Stimulated activated CD8-positive, alpha-beta memory T cell treated with anti-CD3 and anti-CD28 coated beads, Interleukin-4, amount 100 ng/mL, for 1 hour (primary cell): ENCODE measurements around the gene DPP8.
"Not testable (repeated sequence)": the region's sequence is repeated elsewhere in the genome, so short reads cannot be mapped to it uniquely, and the experiment has no call there.

Experiments used
- DNase-seq, 2 donors: peaks; one replicate each; pipeline ENCODE4 v3.0.0-alpha.2; 2020; ENCODE audit warnings: low read depth in 2 of 2, low spot score in 1 of 2

Gene DPP8

DNA sequence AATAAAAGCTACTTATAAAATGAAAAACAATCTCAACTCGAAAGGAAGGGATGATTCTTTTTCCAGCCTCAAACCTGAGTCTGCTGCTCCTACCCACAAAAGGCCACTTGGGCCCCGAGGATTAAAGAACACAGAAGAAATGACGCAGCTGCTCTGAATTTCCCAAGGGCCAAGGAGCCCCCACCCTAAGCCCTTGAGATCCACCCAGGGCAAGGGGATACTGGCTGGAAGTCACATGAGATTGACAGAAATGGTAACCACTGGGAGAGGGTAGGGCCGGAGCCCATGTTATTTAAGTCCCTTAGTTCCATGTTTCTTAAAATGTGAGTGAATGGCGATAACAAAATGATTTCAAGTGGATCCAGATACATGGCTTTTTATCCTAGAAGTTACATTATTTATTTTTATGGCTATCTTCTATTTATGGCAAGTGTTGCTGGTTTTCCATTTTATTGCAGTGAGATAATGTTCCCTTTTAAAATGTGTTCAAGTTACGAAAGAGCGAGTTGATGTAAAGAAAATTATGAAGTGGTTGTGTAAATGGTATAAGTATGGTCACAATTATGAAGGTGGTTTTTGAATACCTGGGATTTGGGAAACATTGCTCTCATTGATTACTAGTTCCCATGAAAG is 111.6 kb downstream of the DPP8 start:
- DNase-seq, result no peak

DNA sequence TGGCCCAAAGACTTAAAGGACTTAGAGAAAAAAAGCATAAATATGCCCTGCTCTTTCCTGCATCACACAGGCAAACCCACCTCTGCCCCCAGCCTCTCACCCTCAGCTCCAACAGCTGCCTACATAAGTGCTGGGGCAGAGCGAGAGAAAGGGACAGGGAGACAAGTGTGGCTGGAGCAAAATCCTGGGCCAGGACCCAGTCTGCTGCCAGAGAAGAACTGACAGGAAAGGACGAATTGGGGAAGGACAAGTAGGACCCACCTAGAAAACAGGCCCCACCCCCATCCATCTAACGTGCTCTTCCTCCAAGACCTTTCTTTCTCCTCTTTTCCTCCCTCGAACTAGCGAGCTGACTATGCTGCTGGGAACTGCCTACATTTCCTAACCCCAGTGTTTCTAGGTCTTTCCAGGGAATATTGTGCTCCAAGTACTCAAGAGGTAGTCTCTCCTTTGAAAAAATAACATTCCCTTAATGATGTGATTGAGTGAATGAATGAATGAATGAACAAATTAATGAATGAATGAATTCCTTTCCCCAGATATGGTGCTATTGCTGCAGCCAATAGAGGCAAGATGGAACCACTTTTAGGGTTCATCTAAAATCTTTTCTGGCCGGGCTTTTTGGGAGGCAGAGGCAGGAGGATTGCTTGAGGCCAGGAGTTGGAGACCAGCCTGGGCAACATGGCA is 113.2 kb downstream of the DPP8 start:
- DNase-seq, result no peak

DNA sequence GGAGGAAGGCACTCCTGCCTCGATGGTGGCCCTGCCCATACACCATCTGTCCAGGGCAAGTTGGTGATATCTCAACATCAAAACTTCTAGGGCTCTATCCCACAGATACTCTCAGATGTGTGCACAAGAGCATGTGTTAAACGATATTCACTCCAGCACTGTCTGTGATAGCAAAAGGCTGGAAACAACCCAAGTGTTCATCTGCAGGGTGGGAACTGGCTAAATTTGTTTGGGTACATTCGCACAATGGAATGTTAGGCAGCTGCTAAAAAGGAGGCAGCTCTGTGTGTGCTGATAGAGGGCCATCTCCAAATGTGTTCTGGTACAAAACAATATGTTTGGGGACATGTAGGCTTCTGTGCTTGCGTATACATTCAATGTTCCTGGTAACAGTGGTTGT is 114.5 kb downstream of the DPP8 start:
- no peak for DNase-seq

DNA sequence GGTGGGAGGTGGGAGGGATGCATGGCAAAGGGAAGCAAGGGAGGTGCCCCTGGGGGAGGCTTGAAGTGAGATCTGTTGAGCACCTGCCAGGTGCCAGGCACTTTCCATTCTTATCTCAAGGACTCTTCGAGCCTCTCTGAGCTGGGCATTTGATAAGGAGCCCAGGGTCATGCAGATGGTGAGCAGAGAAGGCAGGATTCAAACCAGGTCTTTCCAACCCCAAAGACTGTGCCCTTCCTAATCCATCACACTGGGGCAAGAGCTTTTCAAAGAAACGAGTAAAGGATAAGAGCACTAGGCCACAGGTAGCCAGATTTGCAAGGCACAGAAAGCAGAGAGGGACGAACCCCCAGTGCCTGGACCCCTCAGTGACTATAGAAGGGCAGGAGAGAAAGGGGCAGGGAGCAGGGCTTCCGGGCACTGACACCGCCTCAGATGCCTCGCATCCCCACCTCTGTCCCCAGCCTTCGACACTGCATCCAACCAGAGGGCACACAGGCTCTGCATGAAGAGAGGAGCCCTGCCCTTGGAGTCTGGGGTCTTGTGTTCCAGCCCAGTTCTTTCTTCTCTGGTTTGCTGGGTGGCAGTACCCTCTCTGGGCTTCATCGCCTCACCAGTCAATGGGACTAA is 115.8 kb downstream of the DPP8 start:
- no peak for DNase-seq

DNA sequence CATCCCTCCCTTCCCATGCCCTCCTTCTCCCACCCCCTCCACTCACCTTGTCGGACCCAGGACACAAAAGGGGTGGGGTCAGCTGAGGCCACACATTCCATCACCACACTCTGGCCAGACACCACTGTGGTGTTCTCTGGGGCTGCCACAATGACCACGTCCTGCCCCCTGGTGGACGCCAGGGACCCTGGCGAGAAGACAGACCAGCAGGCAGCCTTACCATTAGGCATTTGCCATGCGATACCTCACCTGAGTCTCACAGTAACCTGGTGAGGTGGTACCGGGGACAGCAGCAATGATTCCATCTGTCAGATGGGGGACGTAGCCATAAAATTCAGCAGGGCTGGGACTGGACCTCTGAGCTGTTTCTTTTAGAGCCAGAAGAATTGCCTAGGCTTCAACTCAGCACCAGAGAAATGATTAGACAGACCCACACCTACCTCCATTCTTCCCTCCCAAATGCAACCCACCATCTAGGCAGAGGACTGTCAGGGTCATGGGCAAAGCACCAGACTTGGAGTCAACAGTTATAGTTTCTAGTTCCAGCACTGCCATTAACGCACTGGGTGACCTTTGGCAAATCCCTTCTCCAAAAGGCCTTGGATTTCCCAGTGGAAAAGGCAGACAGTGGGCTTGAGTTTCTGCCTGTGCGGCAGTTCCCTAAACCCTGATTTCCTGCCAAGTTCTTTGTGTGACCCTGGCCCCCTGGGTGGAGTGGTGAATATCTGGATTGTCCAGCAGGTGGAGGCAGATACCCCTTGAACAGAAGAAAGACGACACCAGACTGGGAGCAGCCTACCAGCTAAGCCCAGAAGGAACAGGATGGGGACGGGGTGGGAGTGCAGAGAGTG is 116.5 kb downstream of the DPP8 start:
- no peak for DNase-seq

DNA sequence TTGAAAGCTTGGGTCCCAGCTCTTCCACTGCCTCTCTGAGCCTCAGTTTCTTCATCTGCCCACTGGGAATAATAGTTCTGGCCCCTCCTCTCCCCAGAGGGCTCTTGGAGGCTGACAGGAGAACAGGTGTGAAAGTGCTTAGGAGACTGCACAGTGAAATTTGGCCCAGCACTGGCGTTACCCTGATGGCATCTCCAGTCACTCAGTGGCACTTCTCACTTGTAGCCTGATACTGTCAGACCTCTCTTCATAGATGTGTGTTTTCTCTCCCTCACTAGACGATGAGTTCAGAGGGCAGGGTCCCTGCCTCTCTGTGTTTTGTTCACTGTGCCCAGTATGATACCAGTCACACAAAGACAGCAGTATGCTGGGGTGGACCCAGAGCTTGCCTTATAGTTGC is 117.5 kb downstream of the DPP8 start:
- no peak for DNase-seq

DNA sequence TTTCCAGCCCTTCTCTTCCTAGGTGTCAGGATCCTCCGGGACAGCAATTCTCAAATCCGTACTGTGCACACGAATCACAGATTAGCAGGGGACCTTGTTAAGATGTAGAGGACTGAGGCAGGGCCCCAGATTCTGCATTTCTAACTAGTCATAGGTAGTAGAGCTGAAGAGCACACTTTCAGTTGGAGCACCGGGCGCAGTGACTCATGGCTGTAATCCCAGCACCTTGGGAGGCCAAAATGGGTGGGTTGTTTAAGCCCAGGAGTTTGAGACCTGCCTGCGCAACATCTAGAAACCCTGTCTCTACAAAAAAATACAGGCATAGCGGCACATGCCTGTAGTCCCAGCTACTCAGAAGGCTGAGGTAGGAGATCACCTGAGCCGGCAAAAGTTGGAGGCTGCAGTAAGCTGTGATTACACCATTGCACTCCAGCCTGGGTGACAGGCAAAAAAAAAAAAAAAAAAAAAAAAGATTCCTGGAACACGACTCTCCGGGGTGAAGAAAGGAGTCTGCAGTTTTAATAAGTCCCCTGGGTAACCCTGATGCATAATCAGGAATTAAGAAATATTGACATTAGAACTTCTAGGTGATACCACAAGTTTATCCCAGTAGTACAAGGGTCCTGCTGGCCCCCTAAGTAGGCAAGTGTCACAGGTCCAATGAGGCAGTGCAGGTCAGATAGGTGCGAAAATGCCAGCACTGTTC is 118.3 kb downstream of the DPP8 start:
- DNase-seq, result no peak

DNA sequence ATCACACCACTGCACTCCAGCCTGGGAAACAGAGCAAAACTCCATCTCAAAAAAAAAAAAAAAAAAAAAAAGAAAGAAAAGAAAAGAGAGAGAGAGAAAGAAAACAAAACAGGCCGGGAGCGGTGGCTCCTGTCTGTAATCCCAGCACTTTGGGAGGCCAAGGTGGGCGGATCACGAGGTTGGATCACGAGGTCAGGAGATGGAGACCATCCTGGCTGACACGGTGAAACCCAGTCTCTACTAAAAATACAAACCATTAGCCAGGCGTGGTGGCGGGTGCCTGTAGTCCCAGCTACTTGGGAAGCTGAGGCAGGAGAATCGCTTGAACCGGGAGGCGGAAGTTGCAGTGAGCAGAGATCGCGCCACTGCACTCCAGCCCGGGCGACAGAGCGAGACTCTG is 119.0 kb downstream of the DPP8 start:
- not testable (repeated sequence) for DNase-seq

DNA sequence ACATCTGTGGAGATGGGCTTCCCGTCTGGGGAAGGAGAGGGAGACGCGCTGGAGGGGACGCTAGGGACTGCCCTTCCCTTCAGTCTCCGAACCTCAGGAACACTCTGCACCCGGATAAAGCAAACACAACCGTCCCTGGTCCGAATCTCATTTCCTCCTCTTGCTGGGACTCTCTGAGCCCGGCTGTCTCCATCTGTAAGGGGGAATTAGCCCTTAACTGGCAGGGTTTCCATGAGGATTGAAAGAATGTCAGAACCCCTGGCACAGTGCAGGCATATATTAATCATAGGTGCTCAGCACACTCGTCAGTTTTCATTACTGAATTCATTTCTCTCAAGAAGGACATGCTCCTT is 120.5 kb downstream of the DPP8 start:
- no peak for DNase-seq

DNA sequence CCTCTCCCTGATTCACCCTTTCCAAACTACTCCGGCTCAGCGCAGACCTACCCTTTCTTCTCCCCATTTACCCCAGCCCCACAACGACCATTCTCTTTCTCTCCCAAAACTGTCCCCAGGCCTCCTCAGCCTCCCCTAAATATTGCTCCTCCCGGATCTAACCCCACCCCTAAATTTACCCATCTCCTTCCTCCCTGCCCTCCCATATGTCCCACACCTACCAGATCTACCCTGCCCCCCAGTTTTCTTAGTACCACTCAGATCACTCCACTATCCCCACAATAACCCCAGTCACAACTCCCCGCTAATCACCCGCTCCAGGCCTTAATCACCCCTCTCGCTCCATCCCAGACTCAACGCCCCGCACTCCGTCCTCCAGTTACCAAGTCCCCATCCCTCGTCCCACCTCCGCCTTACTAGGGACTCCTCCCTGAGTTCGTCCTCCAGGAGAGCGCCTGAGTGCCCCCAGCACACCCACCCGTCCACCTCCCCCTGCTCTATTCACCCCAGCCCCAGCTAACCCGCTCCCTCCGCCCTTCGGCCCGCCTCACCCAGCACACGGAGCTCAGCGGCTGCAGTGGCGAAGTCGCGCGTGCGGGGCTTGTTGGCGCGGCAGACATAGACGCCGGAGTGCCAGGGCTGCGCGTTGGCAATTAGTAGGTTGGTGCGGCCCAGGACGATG is 121.1 kb downstream of the DPP8 start:
- no peak for DNase-seq

DNA sequence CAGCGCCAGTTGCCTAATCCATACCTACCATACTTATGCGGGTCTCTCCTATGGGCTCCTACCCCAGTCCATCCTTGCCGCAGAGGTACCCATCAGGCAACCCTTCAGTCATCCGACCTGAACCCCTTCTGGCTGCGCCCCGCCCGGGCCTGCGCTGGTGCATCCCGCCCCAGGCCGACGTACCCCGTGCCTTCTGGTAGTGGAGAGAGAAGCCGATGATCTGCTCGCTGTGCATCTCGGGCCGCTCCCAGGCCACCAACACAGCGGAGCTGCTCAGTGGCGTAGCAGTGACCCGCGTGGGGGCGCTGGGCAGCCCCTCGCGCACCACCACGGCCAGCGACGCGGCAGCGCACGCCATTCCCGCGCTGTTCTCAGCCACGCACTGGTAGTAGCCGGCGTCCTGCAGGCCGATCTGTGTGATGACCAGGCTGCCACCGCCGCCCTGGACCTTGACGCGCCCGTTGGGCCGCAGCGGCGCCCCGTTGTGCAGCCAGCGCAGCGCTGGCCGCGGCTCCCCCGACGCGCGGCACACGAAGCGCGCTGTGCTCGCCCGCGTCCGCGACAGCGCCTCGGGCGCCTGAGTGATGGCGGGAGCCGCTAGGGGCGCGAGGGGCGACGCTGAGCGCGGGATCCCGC is 121.8 kb downstream of the DPP8 start:
- DNase-seq, result no peak

DNA sequence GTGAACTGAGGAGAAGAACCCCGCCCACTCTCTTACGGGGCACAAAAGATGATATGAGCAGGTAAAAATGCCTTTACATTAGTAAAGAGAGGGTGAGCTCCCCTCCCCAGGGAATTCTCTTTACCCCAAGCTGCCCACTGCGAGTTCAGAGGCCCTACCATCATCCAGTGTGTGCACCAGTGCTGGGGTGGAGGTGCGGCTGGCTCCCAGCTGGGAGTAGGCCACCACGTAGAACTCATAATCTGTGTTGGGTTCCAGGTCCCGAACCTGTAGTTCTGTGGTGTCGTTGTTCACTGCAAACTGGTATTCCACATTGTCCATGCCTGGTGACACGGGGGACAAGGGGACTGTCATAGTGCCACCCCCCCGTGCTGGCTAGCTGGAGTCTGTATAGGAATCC is 122.6 kb downstream of the DPP8 start:
- no peak for DNase-seq

DNA sequence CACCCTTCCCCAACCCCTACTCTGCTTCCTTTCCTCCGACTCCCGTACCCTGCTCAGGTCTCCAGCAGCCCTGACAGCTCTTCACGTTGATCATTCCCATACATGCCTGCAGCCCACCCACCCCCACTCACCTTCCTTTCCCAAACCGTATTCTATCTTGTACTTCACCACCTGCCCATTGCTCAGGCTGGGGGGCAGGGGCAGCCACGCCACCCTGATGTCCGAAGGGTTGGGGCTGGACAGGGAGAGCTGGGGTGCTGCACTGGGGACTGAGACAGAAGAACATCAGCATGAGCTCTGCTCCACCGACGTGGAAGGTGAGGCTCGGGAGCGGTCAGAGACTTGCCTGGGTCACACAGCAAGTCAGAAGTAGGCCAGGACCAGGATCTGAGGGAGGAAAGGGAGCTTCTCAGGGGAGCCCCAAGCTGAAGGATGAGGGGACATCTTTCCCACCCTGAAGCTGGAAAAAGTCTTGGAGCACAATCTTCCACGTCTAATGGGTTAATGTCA is 123.2 kb downstream of the DPP8 start:
- no peak for DNase-seq

DNA sequence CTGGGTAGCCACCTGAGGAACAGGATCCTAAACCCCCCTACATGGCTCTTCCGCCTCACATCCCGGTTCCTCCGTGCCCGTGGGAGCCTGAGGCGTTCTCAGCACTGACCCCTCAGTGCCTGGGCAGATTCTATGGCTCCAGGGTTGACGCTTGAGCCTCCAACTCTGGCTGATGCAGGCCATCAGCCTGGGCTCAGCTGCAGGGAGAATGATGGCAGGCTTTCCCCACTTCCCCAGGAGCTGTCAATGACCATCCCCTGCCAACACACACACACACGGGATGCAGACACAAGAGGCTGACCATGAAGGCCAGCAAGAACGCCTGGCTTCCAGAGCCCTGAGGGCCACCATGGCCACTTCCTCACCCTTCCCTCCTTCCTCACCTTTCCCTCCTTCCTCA is 123.9 kb downstream of the DPP8 start:
- DNase-seq, result no peak

DNA sequence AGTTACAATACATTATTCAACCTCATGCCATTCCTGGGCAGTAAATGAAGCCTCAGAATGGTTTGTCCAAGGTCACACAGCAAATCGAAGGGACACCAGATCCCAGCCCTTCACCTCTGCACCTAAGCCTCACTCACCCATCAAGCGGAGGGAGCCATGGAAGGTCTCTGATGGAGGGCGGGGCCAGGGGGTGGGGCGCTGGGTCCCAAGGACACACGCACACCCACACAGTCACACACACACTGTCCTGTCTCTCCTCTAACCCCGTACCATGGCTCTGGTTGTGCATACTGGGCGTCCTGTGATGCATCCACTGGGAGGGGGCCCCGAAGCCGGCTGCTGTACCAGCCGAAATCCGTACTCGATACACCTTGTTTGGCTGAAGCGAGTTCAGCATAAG is 124.4 kb downstream of the DPP8 start:
- no peak for DNase-seq
